Inferior parietal cortex (tissue), 1 donor: ENCODE results near the gene PLCD3.

Source experiments
- DNase-seq: peaks from one replicate; pipeline ENCODE4 v3.0.0-alpha.2; 2016; ENCODE audit errors: extremely low spot score

PLCD3 gene

GRCh38 chr17:45149669-45150664 lies 17.7 kb upstream of the PLCD3 start:
- peak; percentile 55 for DNase-seq

DNA sequence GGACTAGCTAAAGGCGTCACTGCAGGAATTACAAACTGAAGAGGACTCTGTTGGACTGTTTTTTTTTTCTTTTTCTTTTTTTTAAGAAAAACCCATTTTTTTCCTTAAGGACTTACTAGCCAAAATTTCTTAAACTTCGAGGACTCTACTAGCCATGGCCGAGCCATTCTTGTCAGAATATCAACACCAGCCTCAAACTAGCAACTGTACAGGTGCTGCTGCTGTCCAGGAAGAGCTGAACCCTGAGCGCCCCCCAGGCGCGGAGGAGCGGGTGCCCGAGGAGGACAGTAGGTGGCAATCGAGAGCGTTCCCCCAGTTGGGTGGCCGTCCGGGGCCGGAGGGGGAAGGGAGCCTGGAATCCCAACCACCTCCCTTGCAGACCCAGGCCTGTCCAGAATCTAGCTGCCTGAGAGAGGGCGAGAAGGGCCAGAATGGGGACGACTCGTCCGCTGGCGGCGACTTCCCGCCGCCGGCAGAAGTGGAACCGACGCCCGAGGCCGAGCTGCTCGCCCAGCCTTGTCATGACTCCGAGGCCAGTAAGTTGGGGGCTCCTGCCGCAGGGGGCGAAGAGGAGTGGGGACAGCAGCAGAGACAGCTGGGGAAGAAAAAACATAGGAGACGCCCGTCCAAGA lies 16.8 kb upstream of the PLCD3 start:
- peak; percentile 82 for DNase-seq

- DNase-seq = peak; percentile 100
Observed at GRCh38 chr17:45148183-45149036, 16.1 kb upstream of the PLCD3 start, which contains the start of gene HEXIM1. HEXIM1 (plus strand) TSS chr17:45148475; CDS start chr17:45149191, 716 bp downstream.

DNA sequence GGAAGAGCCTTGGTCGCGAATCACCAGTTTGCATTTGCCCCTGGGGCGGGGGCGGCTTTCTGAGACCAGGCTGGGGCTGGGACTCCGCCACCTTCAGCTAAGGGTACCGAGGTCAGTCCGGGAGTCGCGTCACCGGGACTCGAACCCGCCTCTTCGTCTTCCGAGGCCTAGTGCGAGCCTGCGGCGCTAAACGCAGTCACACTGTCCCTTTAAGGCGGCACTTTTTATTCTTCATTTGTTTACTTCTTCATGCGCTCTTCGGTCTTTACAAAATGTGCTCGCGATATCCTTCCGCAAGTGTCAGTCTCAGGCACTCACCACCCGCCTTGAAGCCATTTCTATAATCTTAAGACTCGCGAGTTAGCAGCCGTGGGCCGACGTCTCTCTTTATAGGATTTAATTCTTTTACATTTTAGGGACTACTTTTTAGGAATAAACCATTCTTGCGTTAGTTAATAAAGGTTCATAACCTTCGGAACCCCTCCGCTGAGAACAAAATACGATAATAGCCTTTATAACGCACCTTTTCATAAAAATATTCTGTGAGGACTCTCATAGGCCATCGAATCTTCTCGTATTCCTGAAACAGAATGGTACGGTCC lies 15.4 kb upstream of the PLCD3 start:
- peak; percentile 96 for DNase-seq

DNA sequence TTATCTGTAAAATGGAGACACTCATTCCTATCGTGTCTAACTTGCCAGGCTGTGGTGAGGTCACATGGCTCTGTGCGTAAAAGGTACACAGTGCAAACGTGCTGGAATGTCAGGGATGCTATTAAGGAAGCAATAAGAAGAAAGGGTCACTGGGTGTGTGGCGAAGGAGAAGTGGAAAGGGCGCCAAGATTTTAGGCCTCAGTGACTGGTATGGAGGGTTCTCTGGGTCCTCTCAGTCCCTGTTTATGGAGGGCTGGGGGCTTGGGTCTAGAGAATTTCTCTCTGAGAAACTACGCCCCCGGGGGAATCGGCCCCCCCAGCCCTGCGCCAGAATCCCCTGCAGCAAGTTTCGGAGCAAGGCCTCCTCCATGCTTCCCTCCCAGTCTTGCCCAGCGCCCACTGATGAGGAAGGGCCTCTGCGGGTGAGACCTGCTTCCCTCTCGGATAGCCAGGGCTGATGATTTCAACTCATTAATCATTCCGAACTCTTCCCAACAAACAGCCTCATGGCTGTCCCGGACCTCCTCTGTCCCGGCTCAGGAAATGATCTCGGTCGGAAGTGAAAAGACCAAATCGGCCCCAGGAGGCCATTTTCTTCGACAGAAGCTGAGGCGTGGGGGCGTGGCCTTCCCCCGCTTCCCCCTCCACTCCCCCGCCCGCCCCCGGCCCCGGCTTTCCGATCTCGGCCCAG lies 14.7 kb upstream of the PLCD3 start:
- peak; percentile 48 for DNase-seq

DNA sequence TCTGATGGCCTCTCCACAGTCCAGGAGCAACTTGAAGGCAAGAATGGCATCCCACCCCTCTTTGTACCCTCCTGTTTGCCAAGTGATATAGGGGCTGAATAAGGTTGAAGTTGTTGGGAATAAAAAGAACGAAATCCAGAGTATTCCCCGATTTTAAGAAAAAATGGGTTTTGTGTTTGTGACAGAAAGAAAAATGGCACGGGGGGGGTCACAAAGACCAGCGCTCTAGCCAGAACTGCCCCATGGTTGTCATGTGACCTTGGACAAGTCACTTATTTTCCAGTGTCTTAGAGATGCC lies 14.2 kb upstream of the PLCD3 start:
- no peak for DNase-seq

GRCh38 chr17:45146166-45146565 lies 13.9 kb upstream of the PLCD3 start:
- no peak for DNase-seq

GRCh38 chr17:45145035-45145389 lies 12.7 kb upstream of the PLCD3 start:
- DNase-seq = no peak

DNA sequence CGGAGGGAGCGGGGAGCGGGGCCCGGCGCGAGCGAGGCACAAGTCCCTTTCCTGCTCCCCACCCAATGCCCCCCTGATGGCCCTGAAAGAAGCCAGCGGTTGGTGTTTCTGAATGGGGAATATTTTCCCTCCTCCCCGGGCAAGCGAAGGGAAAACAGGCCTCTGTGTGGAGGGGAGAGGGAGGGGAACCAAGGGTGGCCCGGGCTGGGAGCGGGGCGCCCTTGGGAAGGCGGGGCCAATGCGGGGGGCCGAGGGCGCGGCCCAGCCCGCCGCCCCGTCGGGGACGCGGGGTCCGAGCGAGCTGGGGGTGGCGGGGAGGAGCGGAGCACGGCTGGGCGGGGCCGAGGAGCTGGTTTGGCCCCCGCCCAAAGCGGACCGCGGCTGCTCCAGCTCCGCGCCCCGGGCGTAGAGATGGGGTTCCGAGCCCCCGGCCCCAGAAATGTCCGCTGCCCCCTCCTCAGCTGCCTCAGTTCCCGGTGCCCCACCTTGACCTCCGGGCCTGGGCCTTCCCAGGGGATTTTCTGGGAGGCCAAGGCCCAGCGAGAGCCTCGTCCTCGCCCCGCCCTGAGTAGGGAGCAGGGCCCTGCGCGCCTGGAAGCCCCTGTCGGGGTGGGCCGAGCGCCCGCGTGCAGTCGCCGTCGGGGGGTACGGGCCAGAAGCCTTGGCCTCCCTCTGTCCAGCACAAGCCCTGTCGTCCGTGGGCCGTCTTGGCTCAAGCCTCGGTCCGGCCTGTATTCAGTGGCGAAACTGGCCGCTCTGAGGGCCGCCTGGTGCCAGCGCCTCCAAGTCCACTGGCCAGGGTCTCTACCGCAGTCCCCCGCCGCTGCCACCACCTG lies 12.1 kb upstream of the PLCD3 start:
- no peak for DNase-seq

DNA sequence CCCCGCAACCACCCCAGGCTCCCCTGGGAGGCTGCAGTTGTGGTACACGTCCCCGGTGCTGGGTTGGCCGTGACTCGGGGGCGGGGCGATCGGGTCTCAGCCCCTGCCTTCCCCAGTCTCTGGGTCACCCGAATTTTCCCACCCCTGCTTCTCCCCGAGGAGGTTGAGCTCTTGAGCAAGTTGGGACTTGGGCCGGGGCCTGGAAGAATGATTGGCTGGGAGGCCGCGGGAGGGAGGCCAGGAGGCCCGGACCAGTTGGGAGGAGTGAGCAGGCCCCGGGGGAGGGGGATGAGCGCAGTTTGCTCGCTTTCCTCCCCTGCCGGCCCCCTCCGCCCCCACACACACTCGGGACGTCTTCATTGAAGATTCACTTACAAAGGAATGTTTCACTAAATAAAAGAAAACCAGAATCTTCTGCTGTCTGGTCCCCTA lies 11.5 kb upstream of the PLCD3 start:
- DNase-seq = peak; percentile 13

- no peak for DNase-seq
Observed at GRCh38 chr17:45143094-45143670, 10.9 kb upstream of the PLCD3 start.

GRCh38 chr17:45139533-45139920 lies 7.2 kb upstream of the PLCD3 start:
- no peak for DNase-seq

- DNase-seq = no peak
Observed at GRCh38 chr17:45138911-45139532, 6.7 kb upstream of the PLCD3 start.

- DNase-seq = no peak
Observed at GRCh38 chr17:45137561-45138305, 5.4 kb upstream of the PLCD3 start.

DNA sequence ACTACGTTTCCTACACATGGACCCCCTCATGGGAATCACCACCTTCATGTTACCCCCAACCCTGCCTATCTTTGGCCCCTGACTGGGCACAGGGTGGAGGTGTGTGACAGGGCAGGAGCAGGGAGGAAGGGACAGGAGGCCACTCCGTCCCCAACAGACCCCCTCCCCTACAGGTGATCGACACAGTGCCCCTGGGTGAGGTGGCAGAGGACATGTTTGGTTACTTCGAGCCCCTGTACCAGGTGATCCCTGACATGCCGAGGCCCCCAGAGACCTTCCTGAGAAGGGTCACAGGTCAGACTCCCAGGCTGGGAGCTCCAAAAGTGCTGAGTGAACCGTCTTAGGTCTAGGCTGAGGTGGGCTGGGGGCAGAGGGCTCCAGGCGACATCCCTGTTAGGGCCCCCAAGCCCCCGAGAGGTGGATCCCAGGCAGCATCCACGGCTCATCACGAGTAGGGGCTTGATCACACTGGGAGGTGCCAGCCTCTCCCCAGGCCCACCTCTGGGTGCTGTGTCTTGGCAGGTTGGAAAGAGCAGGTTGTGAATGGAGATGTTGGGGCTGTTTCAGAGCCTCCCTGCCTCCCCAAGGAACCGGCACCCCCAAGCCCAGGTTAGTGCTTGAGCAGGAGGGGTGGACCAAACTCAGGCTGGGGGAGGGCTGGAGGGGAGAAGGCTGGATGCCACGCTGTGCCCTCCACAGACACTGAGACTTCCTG lies 4.7 kb upstream of the PLCD3 start:
- no peak for DNase-seq

DNA sequence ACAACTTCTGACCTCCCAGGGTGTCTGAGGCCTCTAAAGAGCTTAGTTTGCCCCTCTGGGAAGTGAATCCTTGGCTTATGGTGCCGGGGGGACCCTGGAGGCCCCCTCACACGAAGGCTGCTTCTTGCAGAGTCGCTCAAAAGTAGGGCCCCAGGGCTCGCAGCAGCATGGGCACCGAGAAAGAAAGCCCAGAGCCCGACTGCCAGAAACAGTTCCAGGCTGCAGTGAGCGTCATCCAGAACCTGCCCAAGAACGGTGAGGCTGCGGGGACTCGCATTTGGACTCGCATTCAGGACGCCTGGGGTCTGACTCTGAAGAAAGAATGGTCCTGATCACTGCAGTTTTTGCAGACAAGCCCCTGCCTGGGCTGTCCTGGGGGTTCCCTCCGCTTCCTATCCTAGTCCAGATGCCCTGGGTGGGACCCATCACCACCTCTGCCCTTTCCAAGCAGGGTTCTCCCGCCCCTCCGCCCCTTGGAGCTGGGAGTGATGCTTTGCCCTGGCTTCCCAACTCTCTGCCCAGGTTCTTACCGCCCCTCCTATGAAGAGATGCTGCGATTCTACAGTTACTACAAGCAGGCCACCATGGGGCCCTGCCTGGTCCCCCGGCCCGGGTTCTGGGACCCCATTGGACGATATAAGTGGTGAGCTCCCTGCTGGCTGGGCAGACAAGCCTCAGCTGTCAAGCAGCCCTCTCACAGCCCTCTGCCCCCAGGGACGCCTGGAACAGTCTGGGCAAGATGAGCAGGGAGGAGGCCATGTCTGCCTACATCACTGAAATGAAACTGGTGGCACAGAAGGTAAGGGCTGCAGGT lies 3.9 kb upstream of the PLCD3 start:
- DNase-seq = no peak
